GM12878 (cell line): ENCODE data around the gene PCGF1. TPM values are rescaled to one million over a fixed set of nuclear protein-coding genes. Genes with fewer than 3 reads are reported as not detected.

ENCODE experiments used
- ATAC-seq: fragments of 200-7000 bp; cut with Tn5 transposase; 3 replicates; pipeline ENCODE4 v1.9.1; 2020; ENCODE audit warnings: mild to moderate bottlenecking, moderate library complexity
- BruUV-seq: library from RNA; stranded (reverse); fragments of 400-500 nt; replicated peaks from 2 replicates; lab custom pipeline; 2021; lab: Mats Ljungman, UMichigan
- CTCF ChIA-PET: fragments of 300-600 bp; sonication (Branson Sonifier 250); formaldehyde crosslinking; extraction: SDS; loops from one replicate; lab custom pipeline; 2021; ENCODE audit warnings: inconsistent platforms; lab: Yijun Ruan, JAX
- POLR2A ChIA-PET: fragments of 350-600 bp; formaldehyde crosslinking; extraction: SDS; loops from one replicate; lab custom pipeline; 2021; ENCODE audit warnings: inconsistent platforms; lab: Charles Lee
- RAD21 ChIA-PET: fragments of 300-600 bp; sonication (Branson Sonifier 250); formaldehyde crosslinking; loops from one replicate; lab custom pipeline; 2023; ENCODE audit warnings: antibody characterized with exemption; ENCODE audit not compliant: unreplicated experiment; lab: Charles Lee
- SMC1A ChIA-PET: fragments of 300-600 bp; sonication (Branson Sonifier 250); formaldehyde crosslinking; loops from one replicate; lab custom pipeline; 2023; ENCODE audit not compliant: unreplicated experiment, uncharacterized antibody; lab: Charles Lee
- DNase-seq: peaks from one replicate; pipeline ENCODE4 v3.0.0-alpha.2; 2011; ENCODE audit warnings: low read depth, low spot score
- FAIRE-seq: peaks from 3 replicates; lab custom pipeline; 2011; peaks lifted over from hg19 to GRCh38; lab: Jason Lieb, UNC
- H2AFZ ChIP-seq: 2 replicates; pipeline ENCODE4 v1.6.0; 2011; ENCODE audit warnings: low read depth, low read length, control low read depth; ENCODE audit not compliant: control insufficient read depth
- H3K27ac ChIP-seq: 2 replicates; pipeline ENCODE4 v1.5.1; 2011; ENCODE audit warnings: control low read depth; ENCODE audit not compliant: control insufficient read depth, insufficient read depth
- H3K27me3 ChIP-seq, 2 experiments: replicated peaks in 1 of 2; 2 replicates each; pipeline versions ENCODE4 v1.6.0 to v1.6.1; 2011; ENCODE audit warnings: low read length in 1 of 2; ENCODE audit not compliant: control insufficient read depth in 2 of 2, insufficient read depth in 2 of 2
- H3K36me3 ChIP-seq, 2 experiments: 2 replicates each; pipeline ENCODE4 v1.5.1; 2011; ENCODE audit warnings: low read length in 1 of 2; ENCODE audit not compliant: control insufficient read depth in 2 of 2, insufficient read depth in 2 of 2
- H3K4me1 ChIP-seq: 2 replicates; pipeline ENCODE4 v1.6.1; 2011; ENCODE audit warnings: mild to moderate bottlenecking, low read length, moderate library complexity, mixed read lengths; ENCODE audit not compliant: control insufficient read depth, insufficient read depth
- H3K4me2 ChIP-seq: 2 replicates; pipeline ENCODE4 v1.6.0; 2011; ENCODE audit warnings: control low read depth; ENCODE audit not compliant: control insufficient read depth, insufficient read depth
- H3K4me3 ChIP-seq: fragments of 200-600 bp; sonication (generic); 2 replicates; pipeline ENCODE4 v1.5.1; 2016
- H3K79me2 ChIP-seq: 2 replicates; pipeline ENCODE4 v1.6.0; 2011; ENCODE audit warnings: low read length; ENCODE audit not compliant: control insufficient read depth, insufficient read depth
- H3K9ac ChIP-seq: 2 replicates; pipeline ENCODE4 v1.8.0; 2011; ENCODE audit warnings: low read length, control low read depth, mixed read lengths; ENCODE audit not compliant: control insufficient read depth, insufficient read depth
- H3K9me3 ChIP-seq: replicated peaks from 3 replicates; pipeline ENCODE4 v1.5.1; 2011; ENCODE audit warnings: mild to moderate bottlenecking, low read length; ENCODE audit not compliant: control insufficient read depth, insufficient read depth
- H4K20me1 ChIP-seq: 2 replicates; pipeline ENCODE4 v1.6.0; 2011; ENCODE audit not compliant: control insufficient read depth, insufficient read depth
- BCL3 ChIP-seq: IDR thresholded peaks from 2 replicates; pipeline ENCODE4 v1.6.1; 2011; ENCODE audit warnings: borderline replicate concordance, low read depth, mild to moderate bottlenecking, moderate library complexity, low read length; ENCODE audit not compliant: insufficient read depth, poor library complexity, severe bottlenecking
- DPF2 ChIP-seq: fragments of 450-650 bp; IDR thresholded peaks from 2 replicates; pipeline ENCODE4 v1.6.1; 2017; ENCODE audit warnings: mild to moderate bottlenecking
- E2F8 ChIP-seq: fragments of 450-650 bp; IDR thresholded peaks from 2 replicates; pipeline ENCODE4 v1.6.1; 2018; ENCODE audit warnings: mild to moderate bottlenecking, low read depth, moderate library complexity; ENCODE audit not compliant: partially characterized antibody
- EP300 ChIP-seq, 2 experiments: fragments of 150-350 bp in 1 of 2; IDR thresholded peaks; 2 replicates each; pipeline ENCODE4 v1.6.1; 2011 to 2012; ENCODE audit warnings: low read depth in 2 of 2, low read length in 2 of 2, borderline replicate concordance in 1 of 2, improper control_type of control experiment in 1 of 2, inconsistent platforms in 1 of 2; ENCODE audit not compliant: control insufficient read depth in 1 of 2
- EZH2 ChIP-seq: IDR thresholded peaks from 2 replicates; pipeline ENCODE4 v1.6.1; 2012; ENCODE audit warnings: low read depth, mild to moderate bottlenecking, control low read depth, inconsistent platforms, low read length, borderline replicate concordance; ENCODE audit not compliant: control insufficient read depth
- FOXK2 ChIP-seq: fragments of 450-650 bp; IDR thresholded peaks from 2 replicates; pipeline ENCODE4 v1.6.1; 2017; ENCODE audit warnings: mild to moderate bottlenecking, moderate library complexity
- MEF2A ChIP-seq: IDR thresholded peaks from 2 replicates; pipeline ENCODE4 v1.6.1; 2011; ENCODE audit warnings: low read depth, mild to moderate bottlenecking, low read length, moderate library complexity; ENCODE audit not compliant: insufficient read depth
- NR2C1 ChIP-seq: fragments of 450-650 bp; IDR thresholded peaks from 2 replicates; pipeline ENCODE4 v1.6.1; 2017; ENCODE audit warnings: antibody characterized with exemption, mild to moderate bottlenecking, moderate library complexity
- POLR2A ChIP-seq: IDR thresholded peaks from 2 replicates; pipeline ENCODE4 v1.6.1; 2011; ENCODE audit warnings: low read depth, mild to moderate bottlenecking, low read length
- POLR2AphosphoS2 ChIP-seq: IDR thresholded peaks from 2 replicates; pipeline ENCODE4 v1.6.1; 2011; ENCODE audit warnings: low read depth, mild to moderate bottlenecking, low read length, improper control_type of control experiment, moderate library complexity
- RFX5 ChIP-seq: IDR thresholded peaks from 2 replicates; pipeline ENCODE4 v1.6.1; 2011; ENCODE audit warnings: low read depth, low read length, improper control_type of control experiment
- SIN3A ChIP-seq: IDR thresholded peaks from 2 replicates; pipeline ENCODE4 v1.6.1; 2012; ENCODE audit warnings: low read depth, low read length, improper control_type of control experiment
- SUZ12 ChIP-seq: fragments of 200-600 bp; sonication (generic); IDR thresholded peaks from one replicate; pipeline ENCODE4 v1.6.1; 2018; ENCODE audit warnings: antibody characterized with exemption, mild to moderate bottlenecking; ENCODE audit not compliant: unreplicated experiment
- ZBED1 ChIP-seq: IDR thresholded peaks from 2 replicates; pipeline ENCODE4 v1.6.1; 2016; ENCODE audit warnings: borderline replicate concordance
- WGBS: methylation state at CpG from one replicate; pipeline ENCODE4 v1.1.6; 2016; ENCODE audit warnings: low lambda C conversion rate; ENCODE audit not compliant: insufficient replicate concordance, insufficient coverage; ENCODE audit errors: missing lambda C conversion rate; 5-methylcytosine and 5-hydroxymethylcytosine counted together
- in situ Hi-C: fragments of 300-500 bp; cut with MboI; formaldehyde crosslinking; loops from 9 replicates; pipeline ENCODE4 v1.14.3; 2018; ENCODE audit warnings: mixed read lengths
- intact Hi-C: fragments of 100-400 bp; cut with micrococcal nuclease; formaldehyde crosslinking; loops from one replicate; pipeline ENCODE4 v1.14.2; 2022; ENCODE audit not compliant: unreplicated experiment
- polyA plus RNA-seq, 11 experiments: library from polyadenylated mRNA; depleted of rRNA in 4 of 11; unstranded in 6 of 11; stranded (reverse) in 5 of 11; fragments of >200 nt; fragmentation: Nextera tagmentation in 4 of 11; fragmentation: Illumina TruSeq in 1 of 11; extraction: Ambion mirVana in 4 of 11; extraction: Trizol in 1 of 11; gene quantifications; 1 replicate in 1 of 11; 2 replicates in 10 of 11; pipeline versions ENCODE4 v1.2.1 to v1.2.3, GENCODE V29; 2011 to 2016; ENCODE audit warnings: inconsistent platforms in 2 of 11, missing spikeins in 2 of 11, low read depth in 1 of 11
- total RNA-seq, 4 experiments: library from RNA; depleted of rRNA in 3 of 4; stranded (reverse); fragments of >200 nt in 3 of 4; fragmentation: Illumina TruSeq in 1 of 4; extraction: Trizol in 1 of 4; gene quantifications; 2 replicates each; pipeline versions ENCODE4 v1.2.1 to v1.2.3, GENCODE V29; 2013 to 2021
- TF ChIP-seq, protein P1 (sequence below): IDR thresholded peaks from 2 replicates; pipeline ENCODE4 v1.6.1; 2011; ENCODE audit warnings: borderline replicate concordance, low read depth, mild to moderate bottlenecking, moderate library complexity, mixed read lengths, low read length; ENCODE audit not compliant: insufficient read depth; ENCODE audit errors: extremely low read length

The PCGF1 gene
- total and polyA plus RNA-seq, 10 of the 15 experiments (the other 5 are each of a cell fraction or from before 2014, with no cell fraction given), result 23.1 to 50.8 (median 27.4) TPM

- Histone ChIP-seq H2AFZ (no peak overlapping the region), H4K20me1 (no peaks in the 10 kb centered on the region), H3K4me3 (peak overlapping the region; percentile 57; the same call in 1 of the 2 replicates), H3K4me1 (peaks cover 15% of the 10 kb centered on the region), H3K36me3 (no peaks in the 10 kb centered on the region; a peak in 2 of 4 replicates), H3K27me3 (peaks cover 15 to 25% of the 10 kb centered on the region in 2 experiments; a peak in 3 of 4 replicates), H3K4me2 (peak overlapping the region; percentile 46), H3K79me2 (no peaks in the 10 kb centered on the region), H3K27ac (no peak overlapping the region), H3K9me3 (no peaks in the 10 kb centered on the region), H3K9ac (no peak overlapping the region)
- WGBS, result 28% methylated on average over 41 of the region's 41 CpGs
- ChIA-PET SMC1A (interaction anchor here (1.3 to 7.0 kb wide), 2 partner anchors 59 to 88 kb away, joined by 3 to 71 read pairs; no protein-coding TSS in a partner anchor), RAD21 (no interaction called here), CTCF (interaction anchor here (0.6 to 13.9 kb wide), 3 partner anchors 15 to 88 kb away, joined by 3 to 231 read pairs (median 4); partner anchors contain the start of genes CCDC142 and TTC31), POLR2A (interaction anchor here (0.9 kb wide), 1 partner anchor 78 kb away, joined by 3 read pairs; no protein-coding TSS in a partner anchor)
- ATAC-seq, result peak; percentile 3; the same call in 1 of the 3 replicates
- FAIRE-seq, result no peak
- intact Hi-C loops (no loop called here), in situ Hi-C loops (no loop called here)
- no peak for DNase-seq
- BruUV-seq, result no TSS peak
- TF ChIP-seq RFX5 (no peak), MEF2A (no peak), POLR2A (peak; percentile 43; the same call in 1 of the 2 replicates), BCL3 (no peak), NR2C1 (no peak), FOXK2 (no peak), ZBED1 (peak; percentile 57; the same call in 1 of the 2 replicates), EP300 (IDR thresholded peaks at IDR 0.05; ENCODE audit: borderline replicate concordance in 1 of 2, control insufficient read depth in 1 of 2, low read depth in 2 of 2, low read length in 2 of 2) (no peak), E2F8 (no peak), EZH2 (0 out of 2 replicates have a peak, but pooled peaks have one; percentile 87), POLR2AphosphoS2 (no peak), SIN3A (no peak), SUZ12 (peak; percentile 89), DPF2 (no peak)
- TF ChIP-seq, protein P1, sequence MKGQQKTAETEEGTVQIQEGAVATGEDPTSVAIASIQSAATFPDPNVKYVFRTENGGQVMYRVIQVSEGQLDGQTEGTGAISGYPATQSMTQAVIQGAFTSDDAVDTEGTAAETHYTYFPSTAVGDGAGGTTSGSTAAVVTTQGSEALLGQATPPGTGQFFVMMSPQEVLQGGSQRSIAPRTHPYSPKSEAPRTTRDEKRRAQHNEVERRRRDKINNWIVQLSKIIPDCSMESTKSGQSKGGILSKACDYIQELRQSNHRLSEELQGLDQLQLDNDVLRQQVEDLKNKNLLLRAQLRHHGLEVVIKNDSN, result no peak
Measured at GRCh38 chr2:74498500-74499266, 8.8 kb downstream of the PCGF1 start.
